ENCODE data around the gene TMEM54. TPM values are rescaled to one million over a fixed set of nuclear protein-coding genes. Genes with fewer than 3 reads are reported as not detected.

Gene TMEM54
- total and polyA plus RNA-seq, 9 of the 15 experiments (the other 6 are each of a cell fraction or from before 2014, with no cell fraction given), result 1.00 to 16.2 (median 8.2) TPM

DNA sequence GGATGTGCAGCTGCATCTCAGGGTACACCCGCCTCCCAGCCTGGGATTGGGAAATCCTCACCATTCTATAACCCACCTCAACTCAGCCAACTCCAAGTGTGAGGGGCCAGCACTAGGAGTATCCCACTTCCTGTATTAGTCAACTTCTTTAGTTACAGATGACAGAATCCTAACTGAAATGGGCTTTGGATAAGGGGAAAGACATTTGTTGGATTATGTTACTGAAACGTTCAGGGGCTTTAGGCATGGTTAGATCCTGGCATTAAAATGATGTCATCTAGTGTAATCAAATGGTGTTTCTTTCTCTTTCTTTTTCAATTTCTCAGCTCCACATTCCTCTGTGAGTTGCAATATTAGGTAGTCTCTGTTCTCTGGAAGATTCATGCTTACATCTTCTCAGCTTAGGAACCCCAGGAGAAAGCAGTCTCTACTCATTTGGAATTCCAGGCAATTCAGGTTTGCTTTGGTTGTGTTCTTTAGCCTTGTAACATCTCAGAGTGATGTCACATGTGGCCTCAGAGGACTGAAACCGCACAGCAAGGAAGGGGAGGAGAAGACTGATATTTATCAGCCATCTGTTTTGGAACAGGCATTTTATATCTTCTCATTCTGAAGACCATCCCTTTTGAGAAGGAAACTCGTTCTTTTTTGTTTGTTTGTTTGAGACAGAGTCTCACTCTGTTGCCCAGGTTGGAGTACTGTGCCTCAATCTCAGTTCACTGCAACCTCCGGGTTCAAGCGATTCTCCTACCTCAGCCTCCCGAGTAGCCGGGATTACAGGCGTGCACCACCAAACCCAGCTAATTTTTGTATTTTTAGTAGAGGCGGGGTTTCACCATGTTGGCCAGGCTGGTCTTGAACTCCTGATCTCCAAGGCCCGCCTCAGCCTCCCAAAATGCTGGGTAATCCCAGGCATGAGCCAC is 18.9 kb upstream of the TMEM54 start:
- Histone ChIP-seq H3K9me3 (replicated peaks; ENCODE audit: control insufficient read depth, insufficient read depth, low read depth, low read length) (no peaks in the 10 kb centered on the region), H3K79me2 (ENCODE audit: control insufficient read depth, insufficient read depth, low read length) (no peaks in the 10 kb centered on the region), H2AFZ (ENCODE audit: low read depth, low read length) (peak overlapping the region; percentile 36; the same call in 1 of the 2 replicates), H3K27ac (ENCODE audit: extremely low read depth, low read depth, low read length) (no peak overlapping the region), H4K20me1 (replicated peaks; ENCODE audit: control insufficient read depth, insufficient read depth, low read length) (no peaks in the 10 kb centered on the region), H3K9me1 (ENCODE audit: control insufficient read depth, insufficient read depth, low read length) (no peaks in the 10 kb centered on the region), H3K9ac (ENCODE audit: insufficient read depth in 1 of 2, low read depth in 2 of 2, low read length in 2 of 2) (no peak overlapping the region), H3K36me3 (ENCODE audit: control insufficient read depth, insufficient read depth, low read length) (no peaks in the 10 kb centered on the region), H3K27me3 (ENCODE audit: control insufficient read depth in 2 of 2, insufficient read depth in 2 of 2, low read length in 2 of 2) (peaks cover 29 to 57% of the 10 kb centered on the region in 2 experiments), H3K4me3 (no peak overlapping the region), H3K4me2 (ENCODE audit: insufficient read depth, low read length) (peak overlapping the region; percentile 17; the same call in 1 of the 2 replicates), H3K4me1 (replicated peaks in 1 of 2; ENCODE audit: control insufficient read depth in 2 of 2, insufficient read depth in 2 of 2, low read length in 2 of 2) (peaks cover 5 to 17% of the 10 kb centered on the region in 2 experiments)
- WGBS (ENCODE audit: insufficient coverage, low coverage, missing lambda C conversion rate), result 39% methylated on average over 11 of the region's 11 CpGs
- ATAC-seq (peak; percentile 66), FAIRE-seq (no peak), DNase-seq (ENCODE audit: extremely low read depth in 1 of 4, low spot score in 3 of 4) (peak in 2 of 4 experiments; percentile 19 to 30)
- ChIA-PET POLR2A (interaction anchor here (0.7 to 1.5 kb wide), 8 partner anchors 12 to 45 kb away, joined by 3 to 6 read pairs (median 4); no protein-coding TSS in a partner anchor), CTCF (ENCODE audit: low intra/inter-chr PET ratio) (no interaction called here)
- BruUV-seq (replicated peaks), result no TSS peak
- intact Hi-C loops (cut with micrococcal nuclease), result no loop called here
- in situ Hi-C loops (cut with MboI), result no loop called here
- peak; percentile 32; the same call in 1 of the 2 replicates for TF ChIP-seq L3MBTL2 (IDR thresholded peaks at IDR 0.05)
- no peak for TF ChIP-seq TAF7 (tag; IDR thresholded peaks at IDR 0.05)
- TF ChIP-seq, protein P1, sequence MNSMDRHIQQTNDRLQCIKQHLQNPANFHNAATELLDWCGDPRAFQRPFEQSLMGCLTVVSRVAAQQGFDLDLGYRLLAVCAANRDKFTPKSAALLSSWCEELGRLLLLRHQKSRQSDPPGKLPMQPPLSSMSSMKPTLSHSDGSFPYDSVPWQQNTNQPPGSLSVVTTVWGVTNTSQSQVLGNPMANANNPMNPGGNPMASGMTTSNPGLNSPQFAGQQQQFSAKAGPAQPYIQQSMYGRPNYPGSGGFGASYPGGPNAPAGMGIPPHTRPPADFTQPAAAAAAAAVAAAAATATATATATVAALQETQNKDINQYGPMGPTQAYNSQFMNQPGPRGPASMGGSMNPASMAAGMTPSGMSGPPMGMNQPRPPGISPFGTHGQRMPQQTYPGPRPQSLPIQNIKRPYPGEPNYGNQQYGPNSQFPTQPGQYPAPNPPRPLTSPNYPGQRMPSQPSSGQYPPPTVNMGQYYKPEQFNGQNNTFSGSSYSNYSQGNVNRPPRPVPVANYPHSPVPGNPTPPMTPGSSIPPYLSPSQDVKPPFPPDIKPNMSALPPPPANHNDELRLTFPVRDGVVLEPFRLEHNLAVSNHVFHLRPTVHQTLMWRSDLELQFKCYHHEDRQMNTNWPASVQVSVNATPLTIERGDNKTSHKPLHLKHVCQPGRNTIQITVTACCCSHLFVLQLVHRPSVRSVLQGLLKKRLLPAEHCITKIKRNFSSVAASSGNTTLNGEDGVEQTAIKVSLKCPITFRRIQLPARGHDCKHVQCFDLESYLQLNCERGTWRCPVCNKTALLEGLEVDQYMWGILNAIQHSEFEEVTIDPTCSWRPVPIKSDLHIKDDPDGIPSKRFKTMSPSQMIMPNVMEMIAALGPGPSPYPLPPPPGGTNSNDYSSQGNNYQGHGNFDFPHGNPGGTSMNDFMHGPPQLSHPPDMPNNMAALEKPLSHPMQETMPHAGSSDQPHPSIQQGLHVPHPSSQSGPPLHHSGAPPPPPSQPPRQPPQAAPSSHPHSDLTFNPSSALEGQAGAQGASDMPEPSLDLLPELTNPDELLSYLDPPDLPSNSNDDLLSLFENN (IDR thresholded peaks at IDR 0.05; ENCODE audit: low read depth in 2 of 2, low read length in 2 of 2), result no peak
- peak; percentile 54; the same call in 1 of the 2 replicates for TF ChIP-seq SMARCE1 (IDR thresholded peaks at IDR 0.05)
- TF ChIP-seq GATA2 (CRISPR knock-in tag; IDR thresholded peaks at IDR 0.05), result no peak
- no peak for TF ChIP-seq MIER1 (IDR thresholded peaks at IDR 0.05; ENCODE audit: low read depth)
- TF ChIP-seq ZNF324 (CRISPR knock-in tag; IDR thresholded peaks at IDR 0.05), result no peak
- TF ChIP-seq ZNF766 (CRISPR knock-in tag; conservative IDR thresholded peaks at IDR 0.05), result peak; percentile 64; the same call in 1 of the 2 replicates
- no peak for TF ChIP-seq MTF1 (CRISPR knock-in tag; IDR thresholded peaks at IDR 0.05; ENCODE audit: borderline replicate concordance)
- TF ChIP-seq STAG1 (CRISPR knock-in tag; IDR thresholded peaks at IDR 0.05; ENCODE audit: borderline replicate concordance), result no peak
- TF ChIP-seq CSDE1 (IDR thresholded peaks at IDR 0.05), result no peak
- TF ChIP-seq TCFL5 (CRISPR knock-in tag; conservative IDR thresholded peaks at IDR 0.05), result 0 out of 2 replicates have a peak, but pooled peaks have one; percentile 1
- TF ChIP-seq, protein P2, sequence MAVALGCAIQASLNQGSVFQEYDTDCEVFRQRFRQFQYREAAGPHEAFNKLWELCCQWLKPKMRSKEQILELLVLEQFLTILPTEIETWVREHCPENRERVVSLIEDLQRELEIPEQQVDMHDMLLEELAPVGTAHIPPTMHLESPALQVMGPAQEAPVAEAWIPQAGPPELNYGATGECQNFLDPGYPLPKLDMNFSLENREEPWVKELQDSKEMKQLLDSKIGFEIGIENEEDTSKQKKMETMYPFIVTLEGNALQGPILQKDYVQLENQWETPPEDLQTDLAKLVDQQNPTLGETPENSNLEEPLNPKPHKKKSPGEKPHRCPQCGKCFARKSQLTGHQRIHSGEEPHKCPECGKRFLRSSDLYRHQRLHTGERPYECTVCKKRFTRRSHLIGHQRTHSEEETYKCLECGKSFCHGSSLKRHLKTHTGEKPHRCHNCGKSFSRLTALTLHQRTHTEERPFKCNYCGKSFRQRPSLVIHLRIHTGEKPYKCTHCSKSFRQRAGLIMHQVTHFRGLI (CRISPR knock-in tag; IDR thresholded peaks at IDR 0.05), result no peak
- TF ChIP-seq ZNF431 (CRISPR knock-in tag; IDR thresholded peaks at IDR 0.05), result no peak
- peak; percentile 12; the same call in 1 of the 2 replicates for TF ChIP-seq ZNF175 (CRISPR knock-in tag; IDR thresholded peaks at IDR 0.05; ENCODE audit: low read depth)
- TF ChIP-seq PHF8 (IDR thresholded peaks at IDR 0.05; ENCODE audit: borderline replicate concordance, low read length), result no peak

Data from K562 (cell line).